AG09309 (cell line): ENCODE measurements around the gene MYOF.

Source experiments
- DNase-seq: peaks from one replicate; pipeline ENCODE4 v3.0.0-alpha.2; 2010; ENCODE audit warnings: low read depth
- H3K4me3 ChIP-seq: 2 replicates; pipeline ENCODE4 v1.5.1; 2011; ENCODE audit warnings: mild to moderate bottlenecking, low read depth, low read length, moderate library complexity; ENCODE audit not compliant: control insufficient read depth
- CTCF ChIP-seq: IDR thresholded peaks from 2 replicates; pipeline ENCODE4 v1.5.1; 2011; ENCODE audit warnings: mild to moderate bottlenecking, low read depth, low read length, inconsistent platforms; ENCODE audit not compliant: insufficient read depth, control insufficient read depth; ENCODE audit errors: missing control alignments

Gene MYOF

GRCh38 chr10:93417921-93418320 is 64.2 kb downstream of the MYOF start:
- no peak overlapping the region for H3K4me3 ChIP-seq
- no peak for TF ChIP-seq CTCF
- no peak for DNase-seq

- no peak for DNase-seq
- H3K4me3 ChIP-seq: no peak overlapping the region
- no peak for TF ChIP-seq CTCF
Measured at GRCh38 chr10:93417266-93417665, 64.9 kb downstream of the MYOF start.

GRCh38 chr10:93416824-93417223 is 65.3 kb downstream of the MYOF start:
- DNase-seq: no peak
- no peak for TF ChIP-seq CTCF
- no peak overlapping the region for H3K4me3 ChIP-seq

- no peak overlapping the region for H3K4me3 ChIP-seq
- peak; percentile 37 for TF ChIP-seq CTCF
- no peak for DNase-seq
Measured at GRCh38 chr10:93415693-93416092, 66.4 kb downstream of the MYOF start.

GRCh38 chr10:93413252-93413689 is 68.9 kb downstream of the MYOF start:
- no peak for DNase-seq
- TF ChIP-seq CTCF: no peak
- H3K4me3 ChIP-seq: no peak overlapping the region

GRCh38 chr10:93412801-93413200 is 69.3 kb downstream of the MYOF start:
- no peak overlapping the region for H3K4me3 ChIP-seq
- no peak for TF ChIP-seq CTCF
- no peak for DNase-seq

- no peak for DNase-seq
- no peak for TF ChIP-seq CTCF
- no peak overlapping the region for H3K4me3 ChIP-seq
Measured at GRCh38 chr10:93410697-93411348, 71.3 kb downstream of the MYOF start.
